Measurements from ENCODE around the gene KRT71.

GRCh38 chr12:52532636-52533035 is 20.3 kb downstream of the KRT71 start:
- TF ChIP-seq EZH2 (IDR thresholded peaks at IDR 0.05; ENCODE audit: borderline replicate concordance, low read length) = no peak
- TF ChIP-seq CTCF (IDR thresholded peaks at IDR 0.05; ENCODE audit: low read length) = no peak

Measured in OCI-LY1 (cell line).